Stimulated activated CD4-positive, alpha-beta T cell treated with anti-CD3 and anti-CD28 coated beads, Interleukin-12 subunit alpha, Interleukin-12 subunit beta, amount 100 ng/mL, for 24 hours (primary cell): ENCODE measurements around the gene ACOXL.

Experiments used
- DNase-seq, 2 experiments: peaks; one replicate each; pipeline ENCODE4 v3.0.0-alpha.2; 2020; ENCODE audit warnings: low read depth in 2 of 2

ACOXL gene

DNA sequence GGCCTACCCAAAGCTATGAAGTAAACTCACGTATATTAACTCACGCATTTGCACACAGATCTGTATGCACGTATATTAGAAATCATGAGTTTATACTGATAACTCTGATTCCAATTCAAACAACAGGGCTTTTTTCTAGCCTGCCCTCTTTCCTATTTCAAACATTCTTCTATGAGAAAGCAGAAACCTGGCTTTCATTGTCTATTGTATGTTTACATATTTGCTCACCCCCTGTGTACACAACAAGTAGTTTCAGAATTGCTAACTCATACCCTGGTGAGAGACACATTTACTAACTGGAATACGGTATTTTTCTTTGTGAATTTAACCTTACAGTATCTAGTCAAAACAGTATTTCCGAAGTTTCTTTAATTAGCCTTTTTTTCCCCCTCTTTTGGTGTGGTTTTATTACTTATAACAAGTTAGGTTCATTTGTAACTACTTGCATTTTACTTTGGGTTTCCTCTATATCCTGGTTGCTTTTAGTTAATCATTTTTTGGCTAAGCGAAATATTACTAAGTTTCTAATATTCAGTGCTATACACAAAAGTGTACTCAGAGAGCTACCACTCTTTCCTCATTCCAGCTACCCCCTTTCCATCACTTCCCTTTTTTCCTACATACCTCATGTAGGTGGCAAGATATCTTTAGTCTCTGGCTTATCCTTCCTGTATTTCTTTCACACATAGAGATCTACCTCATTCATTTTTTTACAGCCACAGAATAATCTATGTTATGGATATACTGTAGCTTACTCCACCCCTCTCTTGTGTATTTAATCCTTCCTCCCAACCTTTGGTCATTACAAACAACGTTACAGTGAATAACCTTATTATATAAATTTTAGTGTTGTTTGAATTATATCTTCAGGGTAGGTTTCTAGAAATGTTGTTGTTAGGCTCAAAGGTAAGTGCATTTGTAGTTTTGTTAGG lies 275.6 kb downstream of the ACOXL start:
- DNase-seq = no peak

DNA sequence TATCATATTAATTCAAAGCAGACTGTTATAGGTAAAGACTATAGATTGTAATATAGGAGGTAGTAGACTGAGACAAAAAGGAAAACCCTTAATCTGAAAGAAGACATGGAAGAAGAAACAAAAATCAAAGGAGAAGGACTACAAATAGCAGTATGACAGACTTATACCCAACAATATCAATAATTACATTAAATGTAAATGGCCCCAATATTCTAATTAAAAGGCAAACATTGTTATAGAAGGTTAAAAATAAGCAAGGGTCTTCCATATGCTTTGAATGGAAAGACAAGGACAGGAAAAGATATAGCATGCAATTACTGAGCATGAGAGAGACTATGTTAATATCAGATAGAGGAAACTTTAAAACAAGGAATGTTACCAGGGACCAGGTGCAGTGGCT lies 278.8 kb downstream of the ACOXL start:
- DNase-seq = no peak

DNA sequence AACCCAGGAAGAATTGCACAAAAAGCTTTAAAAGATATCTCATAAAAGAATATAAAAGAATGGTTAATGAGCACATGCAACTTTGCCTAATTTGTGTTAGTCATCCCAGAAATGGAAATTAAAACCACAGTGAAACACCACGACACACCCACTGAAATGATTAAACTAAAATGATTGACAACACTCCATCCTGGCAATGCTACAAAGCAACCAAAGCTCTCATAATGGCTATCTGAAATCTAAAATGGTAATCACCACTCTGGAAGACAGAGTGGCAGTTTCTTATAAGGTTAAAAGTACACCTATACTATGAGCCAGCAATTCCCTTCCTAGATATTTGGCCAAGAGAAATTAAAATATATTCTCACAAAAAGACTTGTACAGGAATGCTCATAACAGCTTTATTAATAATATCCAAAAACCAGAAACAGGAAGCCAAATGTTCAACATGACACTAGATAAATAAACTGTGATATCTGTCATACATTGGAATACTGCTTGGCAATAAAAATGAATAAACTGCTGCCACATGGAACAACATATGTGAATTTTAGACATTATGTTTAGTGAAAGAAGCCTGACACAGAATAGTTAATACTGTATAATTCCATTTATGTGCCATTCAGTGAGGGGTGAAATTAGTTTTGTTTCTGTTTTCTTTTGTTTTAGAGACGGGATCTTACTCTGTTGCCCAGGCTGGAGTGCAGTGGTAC lies 283.1 kb downstream of the ACOXL start:
- no peak for DNase-seq

DNA sequence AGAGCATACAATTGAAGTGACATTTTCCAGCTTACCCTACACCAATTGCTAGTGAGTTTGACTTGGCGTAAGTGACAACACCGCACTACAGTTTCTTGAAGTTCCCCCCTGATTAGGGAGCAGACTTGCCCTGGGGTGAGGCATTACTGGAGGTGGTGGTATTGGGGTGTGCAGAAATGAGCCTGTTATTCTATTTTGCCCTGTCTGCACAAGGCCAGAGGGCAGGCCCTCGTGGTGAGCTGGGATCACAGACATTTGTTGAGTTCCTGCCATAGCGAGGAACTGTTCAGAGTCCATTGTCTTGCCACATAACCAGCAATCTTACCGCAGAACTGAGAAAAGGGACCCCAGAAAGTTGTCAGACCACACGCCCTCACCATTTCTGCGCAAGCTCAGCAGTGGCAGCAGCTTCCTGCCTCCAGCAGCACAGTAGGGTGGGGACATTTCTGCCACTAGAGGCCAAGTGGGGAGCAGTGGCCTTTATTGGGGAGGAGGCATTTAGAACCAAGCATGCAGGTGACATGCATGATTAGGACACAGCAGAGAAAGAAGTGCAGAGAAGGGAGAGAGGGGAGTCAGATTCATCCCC lies 284.8 kb downstream of the ACOXL start:
- no peak for DNase-seq

DNA sequence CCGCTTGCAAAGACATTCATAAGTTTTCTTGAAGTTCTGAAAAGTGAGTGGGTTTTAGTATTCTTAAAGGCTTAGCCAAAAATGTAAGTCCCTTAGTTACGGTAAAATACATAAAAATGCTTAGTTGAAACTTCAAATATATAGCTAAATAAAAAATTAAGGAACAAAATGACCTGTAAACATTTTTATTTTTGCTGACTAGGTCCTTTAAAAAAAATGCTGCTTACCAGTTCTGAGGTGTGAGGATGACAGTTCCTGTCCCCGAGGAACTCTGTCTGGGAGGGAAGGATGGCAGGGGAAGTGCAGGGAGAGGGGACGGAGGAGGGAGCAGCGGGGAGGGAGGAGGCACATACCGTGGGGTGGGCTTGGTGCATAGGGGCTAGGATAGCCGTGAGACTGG lies 285.5 kb downstream of the ACOXL start:
- DNase-seq = no peak

DNA sequence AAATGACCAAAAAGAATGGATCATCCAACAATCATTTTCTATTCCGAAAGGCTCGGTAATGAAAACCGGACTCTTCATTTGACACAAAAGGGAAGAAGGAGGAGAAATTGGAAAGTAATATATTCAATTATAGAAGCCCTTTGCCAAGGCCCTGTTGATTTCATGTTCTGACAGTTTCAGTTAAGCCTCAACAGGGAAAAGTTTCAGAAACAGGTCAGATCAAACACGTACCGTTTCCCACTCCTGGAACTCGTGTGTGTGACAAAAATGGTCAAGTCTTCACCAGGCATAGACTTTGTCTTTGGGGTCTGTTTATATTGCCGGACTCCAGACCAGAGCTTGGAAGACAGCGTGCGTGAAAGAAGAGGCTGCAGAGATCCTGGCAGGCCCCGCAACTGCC lies 287.0 kb downstream of the ACOXL start:
- no peak for DNase-seq

DNA sequence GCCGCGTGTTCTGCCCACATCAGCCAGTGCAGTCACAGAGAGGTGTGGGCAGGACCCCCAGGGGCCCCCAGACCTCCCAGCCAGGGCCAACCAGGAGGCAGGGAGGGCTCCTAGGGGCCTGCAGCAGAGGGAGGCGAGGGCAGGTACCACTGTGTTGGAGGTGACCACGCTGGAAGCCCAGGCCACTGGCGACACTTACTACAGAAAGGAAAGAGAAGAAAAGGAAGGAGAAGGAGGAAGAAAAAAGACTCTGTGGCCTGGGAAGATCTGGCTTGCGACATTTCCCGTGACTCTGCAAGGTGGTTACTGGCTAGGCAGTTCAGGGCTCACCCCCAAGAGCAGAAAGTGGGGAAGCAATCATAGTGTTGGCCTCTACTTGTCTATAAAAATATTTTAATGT lies 290.3 kb downstream of the ACOXL start:
- no peak for DNase-seq

DNA sequence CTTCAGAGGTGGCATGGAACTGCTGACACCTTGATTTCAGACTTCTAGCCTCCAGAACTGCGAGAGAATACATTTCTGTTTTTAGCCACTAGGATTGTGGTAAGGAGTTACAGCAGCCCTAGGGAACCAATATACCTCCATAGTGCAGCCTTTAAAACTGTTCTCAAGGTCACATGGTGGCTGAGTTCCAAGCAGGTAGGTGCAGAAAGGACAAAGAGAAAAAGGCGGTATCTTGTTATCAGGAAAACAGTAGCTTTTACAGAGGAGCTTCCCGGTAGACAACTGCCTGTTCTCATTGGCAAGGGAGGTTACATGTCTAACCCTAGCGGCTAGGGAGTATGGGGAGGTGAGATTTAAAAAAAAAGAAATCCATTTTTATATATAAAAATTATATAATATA lies 292.1 kb downstream of the ACOXL start:
- no peak for DNase-seq

DNA sequence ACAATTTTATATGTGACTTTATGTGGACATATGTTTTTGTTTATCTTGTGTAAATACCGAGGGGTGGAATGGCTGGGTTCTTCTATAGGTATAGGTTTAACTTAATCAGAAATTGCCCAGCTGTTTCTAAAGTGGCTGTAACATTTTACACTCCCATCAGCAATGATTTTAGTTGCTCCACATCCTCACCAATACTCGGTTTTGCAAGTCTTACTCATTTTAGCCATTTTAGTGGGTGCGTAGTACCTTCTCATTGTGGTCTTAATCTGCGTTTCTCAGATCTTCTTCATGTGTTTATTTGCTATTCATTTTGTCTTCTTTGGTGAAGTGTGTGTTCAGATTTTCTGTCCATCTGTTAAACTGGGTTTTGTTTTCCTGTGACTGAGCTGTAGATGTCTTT lies 292.9 kb downstream of the ACOXL start:
- no peak for DNase-seq

DNA sequence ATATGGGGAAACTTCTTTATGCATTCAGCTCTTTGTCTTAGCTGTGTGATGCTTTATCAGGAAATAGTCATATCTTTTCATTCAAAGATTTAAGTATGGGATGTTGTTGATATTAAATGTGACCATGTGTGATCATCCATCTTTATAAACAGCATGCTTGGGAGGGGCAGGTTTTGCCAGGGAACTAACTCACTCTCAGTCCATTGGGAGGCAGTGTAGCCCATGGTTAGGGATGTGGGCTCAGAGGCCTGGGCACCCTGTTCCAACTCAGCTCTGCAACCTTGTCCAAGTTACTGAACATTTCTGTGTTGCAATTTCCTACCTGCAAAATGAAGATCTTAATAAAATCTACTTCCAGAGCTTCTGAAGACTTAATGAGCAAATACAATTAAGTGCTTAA lies 296.3 kb downstream of the ACOXL start:
- no peak for DNase-seq

DNA sequence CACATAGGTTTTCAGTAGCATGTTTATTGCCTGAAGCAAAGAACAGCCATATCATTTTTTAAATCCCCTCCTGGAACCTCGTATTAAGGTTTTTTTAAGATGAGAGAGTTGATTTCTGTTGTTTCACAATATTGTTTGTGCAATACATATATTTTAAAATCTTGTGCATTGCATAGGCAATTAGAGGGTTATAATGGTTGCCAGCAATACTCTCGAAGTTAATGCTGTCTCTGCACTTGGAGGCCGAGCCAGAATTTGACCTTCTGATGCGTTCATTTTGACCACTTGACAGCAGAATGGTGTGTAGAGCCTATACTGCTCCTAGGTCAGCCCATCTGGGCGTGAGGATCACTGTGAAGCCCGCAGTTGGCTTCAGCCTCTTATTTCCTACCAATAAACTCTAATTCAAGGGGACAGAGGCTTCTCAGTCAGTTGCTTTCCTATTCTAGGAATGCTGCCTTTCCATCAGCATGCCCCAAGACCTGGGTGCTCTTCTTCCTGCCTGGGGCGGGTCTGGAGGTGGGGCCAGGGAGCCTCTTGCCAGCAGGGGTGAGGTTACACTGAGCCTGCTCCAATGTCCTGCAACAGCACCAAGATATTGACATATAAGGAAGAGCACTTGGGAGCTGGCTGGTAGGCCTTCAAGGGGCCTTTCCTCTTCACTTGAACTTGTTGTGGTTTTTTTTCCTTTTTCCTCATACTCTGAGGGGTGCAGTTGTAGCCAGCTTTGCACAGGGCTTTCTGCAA lies 297.0 kb downstream of the ACOXL start:
- DNase-seq = no peak

DNA sequence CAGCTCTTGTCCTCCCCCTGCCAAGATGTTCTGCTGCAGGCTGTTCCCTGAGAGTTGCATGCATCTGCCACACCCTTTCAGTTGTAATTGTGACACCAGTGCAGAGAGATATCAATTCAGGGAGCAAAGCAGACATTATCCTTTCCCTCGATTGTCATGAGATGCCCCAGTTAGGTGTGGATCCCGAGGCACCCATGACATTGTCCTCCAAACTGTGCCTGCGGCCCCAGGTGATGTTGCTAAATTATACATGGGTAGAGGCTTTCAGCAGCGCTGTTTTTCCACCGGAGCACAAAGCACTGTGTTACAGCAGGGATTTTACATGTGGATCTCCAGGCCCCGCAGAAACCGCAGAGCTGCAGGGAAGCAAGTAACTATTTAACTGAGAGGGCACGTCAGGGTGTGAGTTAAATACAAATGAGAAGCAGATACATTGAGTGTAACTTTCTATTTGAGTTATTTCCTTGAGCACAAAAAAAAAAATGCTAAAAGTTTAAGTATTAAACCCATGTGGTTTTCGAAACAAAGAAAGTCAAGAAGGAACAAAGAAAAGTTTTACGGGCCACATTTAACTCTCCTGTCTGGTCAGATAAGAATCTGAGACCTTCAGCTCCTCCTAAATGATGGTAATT lies 298.0 kb downstream of the ACOXL start:
- DNase-seq = no peak

DNA sequence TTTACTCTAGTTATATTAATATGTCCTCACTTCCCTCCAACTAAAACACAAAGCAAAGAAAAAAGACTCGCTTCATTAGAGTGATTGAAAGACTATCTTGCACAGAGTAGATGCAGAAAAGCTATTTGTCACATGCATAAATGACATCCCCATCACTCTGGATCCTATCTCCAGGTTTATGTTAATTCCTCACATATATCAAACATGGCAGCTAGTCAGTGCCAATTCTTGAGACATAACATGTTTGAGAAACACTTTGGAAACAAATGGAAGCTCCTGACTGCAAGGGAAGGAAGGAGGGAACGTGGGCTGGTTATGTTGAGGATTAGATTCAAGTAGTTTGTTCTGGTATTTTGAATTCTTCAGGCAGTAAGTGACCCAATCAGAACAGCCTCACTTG lies 298.6 kb downstream of the ACOXL start:
- DNase-seq = no peak

DNA sequence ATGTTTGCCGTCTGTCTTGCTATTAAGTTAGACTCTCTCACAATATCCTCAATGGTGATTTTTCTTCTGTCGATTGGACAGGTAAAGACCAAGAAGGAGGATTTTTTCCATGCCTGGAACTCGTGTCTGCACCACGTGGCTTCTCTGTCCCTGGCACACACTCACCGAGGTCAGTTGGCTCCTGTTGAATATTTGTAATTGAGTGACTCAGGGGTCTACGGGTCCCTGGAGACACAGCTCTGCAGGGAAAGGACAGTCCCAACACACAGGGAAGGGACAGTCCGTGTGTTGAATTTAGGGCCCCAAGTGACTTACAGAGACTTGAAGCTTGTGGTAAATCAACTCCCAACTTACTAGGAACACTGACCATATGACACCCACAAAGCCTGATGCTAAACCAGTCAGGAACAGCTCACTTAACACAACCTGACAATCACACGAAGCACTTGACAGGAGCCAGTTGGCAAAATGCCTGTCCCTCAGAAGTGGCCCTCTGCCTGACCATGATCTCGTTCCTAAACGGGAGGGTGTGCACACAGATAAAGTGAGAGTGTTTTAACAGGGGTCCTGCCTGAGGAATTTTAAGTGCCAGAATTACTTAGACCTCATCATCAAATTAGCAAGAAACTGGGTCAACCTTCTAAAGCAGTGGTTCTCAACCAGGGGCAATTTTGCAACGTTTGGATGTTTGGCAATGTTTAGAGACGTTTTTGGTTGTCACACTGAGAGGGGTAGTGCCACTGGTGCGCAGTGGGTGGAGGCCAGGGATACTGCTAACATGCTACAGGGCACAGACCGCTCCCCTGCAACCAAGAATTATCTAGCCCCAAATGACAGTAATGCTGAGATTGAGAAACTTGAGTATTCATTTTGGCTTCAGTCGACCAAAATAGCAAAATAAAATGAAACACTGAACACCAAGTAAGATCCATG lies 299.4 kb downstream of the ACOXL start:
- no peak for DNase-seq

DNA sequence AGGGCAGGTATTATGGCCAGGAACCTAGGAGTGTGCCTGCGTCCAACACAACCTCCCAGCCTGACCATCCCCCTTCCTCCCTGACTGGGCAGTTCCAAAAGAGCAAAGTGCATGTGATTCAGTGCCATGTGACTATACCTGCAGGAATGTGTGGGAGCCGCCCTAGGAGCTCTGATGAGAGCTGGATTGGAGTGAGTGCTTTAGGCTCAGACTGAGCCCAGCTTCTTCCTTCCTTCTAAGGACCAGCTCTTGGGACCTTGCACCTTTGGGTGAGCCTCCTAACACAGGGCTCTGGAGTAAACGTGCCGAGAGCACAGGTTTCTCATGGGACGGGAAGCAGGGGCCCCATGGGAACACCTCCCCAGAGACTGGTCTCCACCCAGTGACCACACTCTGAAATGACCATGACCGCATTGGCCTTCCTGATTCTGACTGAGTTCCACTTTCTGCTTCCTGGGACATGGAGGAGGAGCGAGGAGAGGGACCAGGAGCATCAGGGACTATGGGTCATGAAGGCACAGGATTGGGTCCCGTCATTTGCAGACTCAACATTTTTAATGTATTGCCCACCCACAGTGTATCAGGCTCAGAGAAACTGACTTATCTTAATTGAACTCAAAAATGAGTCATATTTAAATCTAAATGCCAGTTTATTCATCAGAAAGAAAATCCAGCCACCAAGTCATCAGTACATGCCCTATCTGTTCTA lies 300.5 kb downstream of the ACOXL start:
- DNase-seq = no peak

DNA sequence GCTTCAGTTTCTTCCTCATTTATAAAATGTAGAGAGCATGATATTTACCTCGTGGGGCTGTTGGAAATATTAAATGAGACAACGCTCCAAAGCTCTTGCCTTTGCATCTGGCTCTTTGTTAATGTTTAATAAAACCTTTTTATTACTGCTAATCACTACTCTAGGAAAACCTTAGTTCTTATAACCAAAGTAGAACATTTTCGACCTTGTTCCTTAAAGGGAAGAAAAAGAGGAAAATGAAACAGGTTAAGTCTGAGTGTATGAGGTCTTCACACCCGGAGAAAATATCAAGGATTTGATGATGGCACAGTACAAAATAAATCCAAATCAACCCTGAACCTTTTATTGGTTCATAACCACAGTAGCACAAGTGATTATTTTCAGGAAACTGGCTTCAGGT lies 301.8 kb downstream of the ACOXL start:
- DNase-seq = no peak

DNA sequence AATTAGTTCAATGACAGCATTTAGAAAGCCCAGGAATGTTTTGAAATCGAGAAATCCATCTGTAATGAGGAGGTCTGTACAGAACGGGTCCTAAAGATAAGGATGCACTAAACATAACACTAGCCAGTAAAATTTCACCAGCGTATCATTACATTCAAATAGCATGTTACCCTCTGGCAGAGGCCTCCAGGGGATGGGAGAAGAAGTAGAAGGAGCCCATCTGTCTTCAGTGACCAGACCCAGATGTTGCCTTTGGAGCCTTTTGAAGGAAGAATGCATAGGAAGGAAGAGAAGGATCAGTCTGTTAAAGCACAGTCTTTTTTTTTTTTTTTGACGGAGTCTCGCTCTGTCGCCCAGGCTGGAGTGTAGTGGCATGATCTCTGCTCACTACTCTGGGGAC lies 302.2 kb downstream of the ACOXL start:
- no peak for DNase-seq

DNA sequence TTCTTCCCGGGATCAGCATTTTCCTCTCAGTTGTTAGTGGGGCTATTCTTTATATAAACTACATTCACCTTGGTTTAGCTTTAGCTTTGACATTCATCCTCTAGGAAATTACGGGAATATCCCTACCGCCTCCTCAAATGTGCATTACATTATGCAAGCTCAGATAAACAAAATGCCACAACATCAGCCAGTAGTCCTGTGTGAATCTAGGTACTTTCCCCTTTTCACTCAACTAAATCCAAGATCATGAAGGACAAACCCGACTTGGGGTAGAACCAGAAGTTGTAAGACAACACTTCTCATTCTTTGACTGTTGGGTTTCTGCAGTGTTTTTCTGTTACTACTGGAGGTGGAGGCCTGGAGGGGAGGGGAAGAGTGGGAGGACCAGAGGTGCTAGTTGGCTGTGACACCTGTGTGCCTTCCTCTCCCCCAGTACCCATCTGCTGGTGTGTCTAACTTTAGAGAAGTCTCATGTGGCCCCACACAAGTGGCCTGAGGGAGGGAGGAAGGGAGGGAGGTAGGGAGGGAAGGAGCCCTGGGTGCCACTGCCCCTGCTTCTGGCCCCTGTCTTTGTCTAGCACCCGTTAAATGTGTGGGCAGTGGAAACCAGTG lies 303.6 kb downstream of the ACOXL start:
- DNase-seq = no peak

DNA sequence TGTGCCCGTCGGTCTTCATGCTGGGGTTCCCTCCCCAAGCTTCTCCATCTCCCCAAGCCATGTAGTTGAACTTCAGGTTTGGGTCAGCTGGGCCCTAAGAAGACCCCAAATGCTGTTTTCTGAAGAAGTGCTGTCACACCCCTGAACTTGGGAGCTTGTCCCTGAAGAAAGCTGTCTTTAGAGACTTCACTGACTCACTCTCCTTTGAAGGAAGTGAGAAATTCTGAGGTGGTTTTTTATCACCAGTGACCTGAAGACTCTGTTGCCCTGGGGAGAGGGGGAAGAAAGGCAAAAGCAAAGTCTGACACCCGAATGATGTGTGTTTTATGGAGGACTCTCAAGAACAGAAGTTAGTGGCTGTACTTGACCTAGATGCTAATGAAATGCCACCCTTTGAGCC lies 304.8 kb downstream of the ACOXL start:
- DNase-seq = no peak
